ENCODE measurements around the gene HS6ST3. TPM values are rescaled to one million over a fixed set of nuclear protein-coding genes. Genes with fewer than 3 reads are reported as not detected.

HS6ST3 gene
- total and polyA plus RNA-seq, 2 donors (not counting 3 experiments of a cell fraction or from before 2014, with no cell fraction given): 0.03 to 0.15 TPM

DNA sequence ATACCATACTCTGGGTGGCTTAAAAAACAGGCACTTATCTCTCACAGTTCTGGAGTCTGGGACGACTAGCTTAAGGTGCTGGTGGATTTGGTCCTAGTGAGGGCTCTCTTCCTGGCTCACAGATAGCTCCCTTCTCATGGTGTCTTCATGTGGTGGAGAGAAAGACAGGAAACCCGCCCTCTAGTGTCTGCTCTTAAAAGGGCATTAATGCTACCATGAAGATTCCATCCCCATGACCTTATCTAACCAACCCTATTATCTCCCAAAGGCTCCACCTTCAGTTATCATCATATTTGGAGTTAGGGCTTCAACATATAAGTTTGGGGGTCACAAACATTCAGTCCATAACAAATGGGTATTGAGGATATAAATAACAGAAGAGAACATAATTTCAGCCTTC, 139.4 kb downstream of the HS6ST3 start:
- Histone ChIP-seq H4K20me1 (replicated peaks; ENCODE audit: control insufficient read depth, extremely low read depth, insufficient read depth, low read length) (no peaks in the 10 kb centered on the region), H3K79me2 (ENCODE audit: control insufficient read depth, insufficient read depth, low read length) (no peaks in the 10 kb centered on the region)
- peak; percentile 38 for DNase-seq (ENCODE audit: low read depth, low spot score)

DNA sequence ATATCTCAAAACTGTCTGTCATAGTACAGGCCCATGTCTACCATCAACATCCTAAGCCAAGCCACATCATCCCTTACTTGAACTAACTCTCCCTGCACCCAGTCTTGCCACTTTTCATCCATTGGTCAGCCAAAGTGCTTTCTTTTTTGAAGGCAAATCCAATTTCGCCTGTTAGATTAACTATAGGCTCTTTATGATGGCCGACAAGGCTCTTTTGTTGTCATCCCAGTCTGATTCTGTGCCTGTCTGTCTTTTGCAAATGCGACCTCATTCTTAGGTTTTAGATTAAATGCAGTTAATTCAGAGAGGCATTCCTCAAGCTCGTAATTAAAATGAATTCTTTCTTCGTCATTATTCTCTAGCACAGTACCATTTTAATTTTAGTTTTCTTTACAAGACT, 148.3 kb downstream of the HS6ST3 start:
- CTCF ChIA-PET: interaction anchor here (1.0 to 1.5 kb wide), 2 partner anchors 9 to 11 kb away, joined by 3 read pairs; no protein-coding TSS in a partner anchor
- no TSS peak for BruUV-seq (replicated peaks)

More for the DNA sequence above, 139.4 kb downstream of the HS6ST3 start:
- Histone ChIP-seq H2AFZ (ENCODE audit: low read depth, low read length) (no peak overlapping the region), H3K9ac (replicated peaks; ENCODE audit: extremely low read depth, insufficient read depth, low read length) (no peak overlapping the region), H3K9me1 (replicated peaks; ENCODE audit: control insufficient read depth, extremely low read depth, insufficient read depth, low read length) (no peaks in the 10 kb centered on the region), H3K4me1 (ENCODE audit: control insufficient read depth, extremely low read depth, insufficient read depth, low read length) (no peaks in the 10 kb centered on the region), H3K36me3 (ENCODE audit: control insufficient read depth in 2 of 2, extremely low read depth in 1 of 2, insufficient read depth in 2 of 2, low read length in 2 of 2) (no peaks in the 10 kb centered on the region), H3K4me3 (replicated peaks in 1 of 3; ENCODE audit: insufficient read depth in 1 of 3, low read depth in 1 of 3, low read length in 3 of 3) (no peak overlapping the region), H3K27ac (ENCODE audit: insufficient read depth, low read depth, low read length) (no peak overlapping the region), H3K4me2 (ENCODE audit: insufficient read depth, low read length) (no peak overlapping the region), H3K27me3 (ENCODE audit: control insufficient read depth in 2 of 2, insufficient read depth in 2 of 2, low read length in 2 of 2) (no peaks in the 10 kb centered on the region), H3K9me3 (replicated peaks; ENCODE audit: control insufficient read depth, insufficient read depth, low read length) (no peaks in the 10 kb centered on the region)
- CTCF ChIA-PET: interaction anchor here (0.6 to 4.0 kb wide), 33 partner anchors 8 to 605 kb away, joined by 3 to 251 read pairs (median 4); partner anchors contain the start of gene UGGT2
- POLR2A ChIA-PET: no interaction called here
- TF ChIP-seq JUN (IDR thresholded peaks at IDR 0.05; ENCODE audit: borderline replicate concordance, insufficient read depth, insufficient read length, low read depth) (no peak), POLR2A (IDR thresholded peaks at IDR 0.05; ENCODE audit: low read depth, low read length) (no peak)
- TF ChIP-seq, protein P1, sequence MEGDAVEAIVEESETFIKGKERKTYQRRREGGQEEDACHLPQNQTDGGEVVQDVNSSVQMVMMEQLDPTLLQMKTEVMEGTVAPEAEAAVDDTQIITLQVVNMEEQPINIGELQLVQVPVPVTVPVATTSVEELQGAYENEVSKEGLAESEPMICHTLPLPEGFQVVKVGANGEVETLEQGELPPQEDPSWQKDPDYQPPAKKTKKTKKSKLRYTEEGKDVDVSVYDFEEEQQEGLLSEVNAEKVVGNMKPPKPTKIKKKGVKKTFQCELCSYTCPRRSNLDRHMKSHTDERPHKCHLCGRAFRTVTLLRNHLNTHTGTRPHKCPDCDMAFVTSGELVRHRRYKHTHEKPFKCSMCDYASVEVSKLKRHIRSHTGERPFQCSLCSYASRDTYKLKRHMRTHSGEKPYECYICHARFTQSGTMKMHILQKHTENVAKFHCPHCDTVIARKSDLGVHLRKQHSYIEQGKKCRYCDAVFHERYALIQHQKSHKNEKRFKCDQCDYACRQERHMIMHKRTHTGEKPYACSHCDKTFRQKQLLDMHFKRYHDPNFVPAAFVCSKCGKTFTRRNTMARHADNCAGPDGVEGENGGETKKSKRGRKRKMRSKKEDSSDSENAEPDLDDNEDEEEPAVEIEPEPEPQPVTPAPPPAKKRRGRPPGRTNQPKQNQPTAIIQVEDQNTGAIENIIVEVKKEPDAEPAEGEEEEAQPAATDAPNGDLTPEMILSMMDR (IDR thresholded peaks at IDR 0.05; ENCODE audit: extremely low read depth in 1 of 2, insufficient read depth in 1 of 2, low read depth in 1 of 2, low read length in 2 of 2): peak; percentile 46 to 66
- TF ChIP-seq, protein P2, sequence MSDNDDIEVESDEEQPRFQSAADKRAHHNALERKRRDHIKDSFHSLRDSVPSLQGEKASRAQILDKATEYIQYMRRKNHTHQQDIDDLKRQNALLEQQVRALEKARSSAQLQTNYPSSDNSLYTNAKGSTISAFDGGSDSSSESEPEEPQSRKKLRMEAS (IDR thresholded peaks at IDR 0.05; ENCODE audit: insufficient read depth, insufficient read length): no peak
- intact Hi-C loops (cut with micrococcal nuclease) (loop anchor here (1.0 kb wide), 1 partner anchor 209 kb away; no protein-coding TSS in a partner anchor), dilution Hi-C loops (cut with MboI; ENCODE audit: extremely low pct_ligation_motif_present, low sequenced_read_pairs) (no loop called here)
- BruUV-seq (replicated peaks): no TSS peak
- FAIRE-seq: peak; percentile 77

More for the DNA sequence above, 148.3 kb downstream of the HS6ST3 start:
- intact Hi-C loops (cut with micrococcal nuclease) (no loop called here), dilution Hi-C loops (cut with MboI; ENCODE audit: extremely low pct_ligation_motif_present, low sequenced_read_pairs) (no loop called here)
- DNase-seq (ENCODE audit: low read depth, low spot score) (no peak), FAIRE-seq (no peak)
- Histone ChIP-seq H2AFZ (ENCODE audit: low read depth, low read length) (no peak overlapping the region), H3K4me1 (ENCODE audit: control insufficient read depth, extremely low read depth, insufficient read depth, low read length) (no peaks in the 10 kb centered on the region), H3K27ac (ENCODE audit: insufficient read depth, low read depth, low read length) (no peak overlapping the region), H3K9ac (replicated peaks; ENCODE audit: extremely low read depth, insufficient read depth, low read length) (no peak overlapping the region), H3K4me2 (ENCODE audit: insufficient read depth, low read length) (no peak overlapping the region), H3K27me3 (ENCODE audit: control insufficient read depth in 2 of 2, insufficient read depth in 2 of 2, low read length in 2 of 2) (no peaks in the 10 kb centered on the region), H3K36me3 (ENCODE audit: control insufficient read depth in 2 of 2, extremely low read depth in 1 of 2, insufficient read depth in 2 of 2, low read length in 2 of 2) (no peaks in the 10 kb centered on the region), H3K9me1 (replicated peaks; ENCODE audit: control insufficient read depth, extremely low read depth, insufficient read depth, low read length) (no peaks in the 10 kb centered on the region), H3K9me3 (replicated peaks; ENCODE audit: control insufficient read depth, insufficient read depth, low read length) (no peaks in the 10 kb centered on the region), H3K79me2 (ENCODE audit: control insufficient read depth, insufficient read depth, low read length) (no peaks in the 10 kb centered on the region), H3K4me3 (replicated peaks in 1 of 3; ENCODE audit: insufficient read depth in 1 of 3, low read depth in 1 of 3, low read length in 3 of 3) (no peak overlapping the region), H4K20me1 (replicated peaks; ENCODE audit: control insufficient read depth, extremely low read depth, insufficient read depth, low read length) (no peaks in the 10 kb centered on the region)
- TF ChIP-seq, protein P1 (IDR thresholded peaks at IDR 0.05; ENCODE audit: extremely low read depth in 1 of 2, insufficient read depth in 1 of 2, low read depth in 1 of 2, low read length in 2 of 2): no peak
- TF ChIP-seq MYC (IDR thresholded peaks at IDR 0.05; ENCODE audit: low read depth, low read length): no peak
- TF ChIP-seq POLR2A (IDR thresholded peaks at IDR 0.05; ENCODE audit: low read depth, low read length): no peak
- TF ChIP-seq EZH2 (IDR thresholded peaks at IDR 0.05; ENCODE audit: borderline replicate concordance, low read depth, low read length, severe bottlenecking): no peak
- TF ChIP-seq FOS (IDR thresholded peaks at IDR 0.05; ENCODE audit: borderline replicate concordance, insufficient read depth, low read length): no peak
- TF ChIP-seq GATA2 (IDR thresholded peaks at IDR 0.05; ENCODE audit: insufficient read depth, insufficient read length, low read depth, low read length): no peak
- no peak for TF ChIP-seq JUN (IDR thresholded peaks at IDR 0.05; ENCODE audit: borderline replicate concordance, insufficient read depth, insufficient read length, low read depth)
- TF ChIP-seq, protein P2 (IDR thresholded peaks at IDR 0.05; ENCODE audit: insufficient read depth, insufficient read length): no peak
- TF ChIP-seq POLR2AphosphoS5 (IDR thresholded peaks at IDR 0.05; ENCODE audit: insufficient read depth, low read depth, low read length): no peak
- POLR2A ChIA-PET: no interaction called here

All from endothelial cell of umbilical vein (primary cell).